ACC112 (cell line): Measurements from ENCODE around the gene AXIN2.

Experiments
- H2AFZ ChIP-seq: fragments of 200-600 bp; sonication (generic); one replicate; pipeline ENCODE4 v1.6.0; 2017; ENCODE audit warnings: antibody characterized with exemption, low read length; ENCODE audit not compliant: unreplicated experiment
- H3K27ac ChIP-seq: fragments of 200-600 bp; sonication (generic); 2 replicates; pipeline ENCODE4 v1.5.1; 2014; ENCODE audit warnings: low read depth, mild to moderate bottlenecking, antibody characterized with exemption, low read length, moderate library complexity
- H3K27me3 ChIP-seq: fragments of 200-600 bp; sonication (generic); 2 replicates; pipeline ENCODE4 v1.6.1; 2014; ENCODE audit warnings: mild to moderate bottlenecking, antibody characterized with exemption, low read length, moderate library complexity, mixed read lengths; ENCODE audit not compliant: insufficient read depth
- H3K36me3 ChIP-seq: fragments of 200-600 bp; sonication (generic); 2 replicates; pipeline ENCODE4 v1.6.1; 2016; ENCODE audit warnings: mild to moderate bottlenecking, antibody characterized with exemption, low read length, moderate library complexity, mixed read lengths; ENCODE audit not compliant: insufficient read depth
- H3K4me1 ChIP-seq: fragments of 200-600 bp; sonication (generic); one replicate; pipeline ENCODE4 v1.6.1; 2016; ENCODE audit warnings: low read length, mixed read lengths; ENCODE audit not compliant: insufficient read depth, unreplicated experiment, control insufficient read depth
- H3K4me3 ChIP-seq: fragments of 200-600 bp; sonication (generic); 2 replicates; pipeline ENCODE4 v1.5.1; 2014; ENCODE audit warnings: mild to moderate bottlenecking, low read depth, low read length
- H3K79me2 ChIP-seq: fragments of 200-600 bp; sonication (generic); one replicate; pipeline ENCODE4 v1.6.0; 2016; ENCODE audit warnings: low read length; ENCODE audit not compliant: control insufficient read depth, unreplicated experiment, insufficient read depth

AXIN2 gene

GRCh38 chr17:65593855-65594845 lies 32.7 kb upstream of the AXIN2 start:
- Histone ChIP-seq H3K27ac (no peak overlapping the region), H2AFZ (peak overlapping the region; percentile 79), H3K36me3 (no peaks in the 10 kb centered on the region), H3K27me3 (no peaks in the 10 kb centered on the region), H3K79me2 (no peaks in the 10 kb centered on the region), H3K4me1 (no peaks in the 10 kb centered on the region), H3K4me3 (peak overlapping the region; percentile 67)

- Histone ChIP-seq H3K4me1 (no peaks in the 10 kb centered on the region), H3K27ac (no peak overlapping the region), H3K36me3 (no peaks in the 10 kb centered on the region), H2AFZ (peak overlapping the region; percentile 79), H3K79me2 (no peaks in the 10 kb centered on the region), H3K4me3 (peak overlapping the region; percentile 67; the same call in 1 of the 2 replicates), H3K27me3 (no peaks in the 10 kb centered on the region)
These were observed 31.8 kb upstream of the AXIN2 start for GRCh38 chr17:65593092-65593854.

GRCh38 chr17:65592125-65592965 lies 30.9 kb upstream of the AXIN2 start:
- no peak overlapping the region for H3K27ac ChIP-seq
- no peak overlapping the region for H3K4me3 ChIP-seq
- no peaks in the 10 kb centered on the region for H3K36me3 ChIP-seq
- no peaks in the 10 kb centered on the region for H3K27me3 ChIP-seq
- H2AFZ ChIP-seq, result no peak overlapping the region
- H3K79me2 ChIP-seq, result no peaks in the 10 kb centered on the region
- no peaks in the 10 kb centered on the region for H3K4me1 ChIP-seq

DNA sequence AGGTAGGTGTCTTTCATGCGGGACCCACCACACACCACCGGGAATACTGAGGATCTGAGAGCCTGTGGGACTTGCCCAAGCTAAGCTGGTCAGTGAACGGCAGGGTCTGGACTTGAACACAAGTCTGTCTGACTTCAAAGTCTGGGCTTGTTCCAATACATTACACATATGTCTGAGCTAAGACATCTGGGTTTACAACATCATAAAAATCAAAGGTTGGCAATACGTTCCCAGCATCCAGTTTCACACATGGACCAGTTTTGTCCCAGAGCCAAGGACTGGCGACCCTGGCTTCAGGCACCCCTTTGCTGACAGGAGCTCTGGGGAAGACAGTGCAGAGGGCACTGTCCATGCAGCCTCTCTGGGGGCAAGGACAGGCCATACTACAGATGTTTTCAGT lies 27.9 kb upstream of the AXIN2 start:
- no peaks in the 10 kb centered on the region for H3K79me2 ChIP-seq
- no peak overlapping the region for H3K4me3 ChIP-seq
- no peaks in the 10 kb centered on the region for H3K36me3 ChIP-seq
- no peak overlapping the region for H3K27ac ChIP-seq
- no peaks in the 10 kb centered on the region for H3K27me3 ChIP-seq
- no peaks in the 10 kb centered on the region for H3K4me1 ChIP-seq
- H2AFZ ChIP-seq, result no peak overlapping the region

- H3K27me3 ChIP-seq, result no peaks in the 10 kb centered on the region
- H3K4me1 ChIP-seq, result no peaks in the 10 kb centered on the region
- no peak overlapping the region for H2AFZ ChIP-seq
- H3K79me2 ChIP-seq, result no peaks in the 10 kb centered on the region
- H3K4me3 ChIP-seq, result no peak overlapping the region
- no peaks in the 10 kb centered on the region for H3K36me3 ChIP-seq
- H3K27ac ChIP-seq, result no peak overlapping the region
These were observed 26.8 kb upstream of the AXIN2 start for GRCh38 chr17:65588181-65588808.

DNA sequence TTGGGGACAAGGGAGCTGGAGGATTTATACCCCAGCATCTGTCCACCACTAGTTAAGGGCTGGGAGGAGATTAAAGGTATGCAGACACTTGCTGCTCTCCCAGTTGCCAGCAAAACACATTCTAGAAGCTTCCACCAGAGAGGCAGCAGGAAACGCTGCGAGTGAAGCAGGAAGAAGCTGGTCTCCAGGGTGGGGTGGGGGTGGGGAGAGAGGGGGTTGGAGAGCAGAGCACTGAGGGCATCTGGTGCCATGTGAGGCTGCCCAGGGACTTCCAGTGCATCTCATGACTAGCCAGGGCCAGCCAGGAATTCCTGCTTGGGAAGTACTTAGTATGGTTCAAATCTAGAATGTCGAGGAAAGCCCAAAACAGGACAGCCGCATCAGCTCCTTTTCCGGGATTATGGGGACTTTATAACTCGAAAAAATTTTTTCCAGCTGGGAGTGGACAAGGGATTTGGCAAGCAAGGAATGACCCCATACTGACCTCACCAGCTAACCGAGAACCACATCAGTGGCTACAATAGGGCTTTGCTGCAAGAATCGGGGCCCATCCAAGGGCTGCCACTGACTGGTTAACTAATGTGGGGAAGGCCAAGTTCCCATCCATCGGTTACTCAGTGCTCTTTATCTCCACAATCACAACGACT lies 26.2 kb upstream of the AXIN2 start:
- Histone ChIP-seq H3K4me1 (no peaks in the 10 kb centered on the region), H3K27ac (no peak overlapping the region), H3K36me3 (no peaks in the 10 kb centered on the region), H2AFZ (no peak overlapping the region), H3K27me3 (no peaks in the 10 kb centered on the region), H3K4me3 (no peak overlapping the region), H3K79me2 (no peaks in the 10 kb centered on the region)

DNA sequence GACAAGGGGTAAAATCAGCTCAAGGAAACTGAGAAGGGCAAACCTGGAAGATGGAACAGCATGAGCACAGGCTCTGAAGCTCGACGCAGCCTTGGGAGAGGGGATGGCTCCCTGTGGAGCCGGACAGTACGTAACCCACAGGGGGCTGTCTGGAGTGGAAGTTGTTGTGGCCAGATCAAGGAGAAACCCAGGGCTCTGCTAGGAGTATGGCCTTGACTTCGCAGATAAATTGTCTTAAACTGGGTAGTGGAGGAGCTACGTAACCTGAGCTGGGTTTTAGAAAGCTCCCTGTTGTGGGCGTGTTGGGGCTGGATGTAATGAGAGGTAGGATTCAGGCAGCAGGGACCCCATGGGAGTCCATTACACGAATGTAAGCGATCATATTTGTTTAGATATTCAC lies 25.5 kb upstream of the AXIN2 start:
- Histone ChIP-seq H3K27me3 (no peaks in the 10 kb centered on the region), H2AFZ (no peak overlapping the region), H3K27ac (no peak overlapping the region), H3K4me1 (no peaks in the 10 kb centered on the region), H3K4me3 (no peak overlapping the region), H3K36me3 (no peaks in the 10 kb centered on the region), H3K79me2 (no peaks in the 10 kb centered on the region)

GRCh38 chr17:65584604-65585521 lies 23.4 kb upstream of the AXIN2 start:
- Histone ChIP-seq H3K36me3 (no peaks in the 10 kb centered on the region), H2AFZ (no peak overlapping the region), H3K79me2 (no peaks in the 10 kb centered on the region), H3K4me1 (no peaks in the 10 kb centered on the region), H3K4me3 (no peak overlapping the region), H3K27ac (no peak overlapping the region), H3K27me3 (no peaks in the 10 kb centered on the region)

DNA sequence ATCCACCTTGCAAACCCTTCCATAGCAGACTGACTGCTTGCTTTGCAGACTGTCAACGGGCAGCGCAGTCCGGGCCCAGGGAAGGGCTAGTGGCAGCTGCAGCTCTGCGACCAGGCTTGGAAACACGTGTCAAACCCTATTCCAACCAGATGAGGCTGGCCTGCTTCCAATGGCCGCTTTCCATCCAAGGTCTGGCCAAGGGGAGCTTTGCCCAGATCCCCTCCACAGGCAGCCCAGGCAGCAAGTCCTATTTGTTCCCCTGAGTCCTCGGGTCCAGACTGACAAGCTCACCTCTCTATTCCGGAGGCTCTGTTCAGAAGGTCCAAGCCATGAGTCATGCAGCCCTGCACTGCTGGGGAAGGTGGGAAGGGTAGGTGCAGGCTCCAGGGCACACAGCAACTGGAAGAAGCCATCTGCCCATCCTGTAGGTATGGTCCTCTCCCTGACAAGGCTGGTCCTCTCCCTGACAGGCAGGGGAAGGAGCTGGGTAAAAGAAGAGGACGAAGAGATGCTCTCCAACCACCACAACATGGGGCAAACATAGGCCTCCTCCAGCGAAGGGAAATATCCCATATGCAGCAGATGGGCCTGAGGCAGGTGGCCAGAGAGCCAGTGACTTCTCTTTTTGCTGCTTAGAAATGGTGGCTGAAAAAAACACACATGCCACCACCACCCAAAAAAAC lies 22.6 kb upstream of the AXIN2 start:
- H3K4me1 ChIP-seq, result no peaks in the 10 kb centered on the region
- H3K36me3 ChIP-seq, result no peaks in the 10 kb centered on the region
- H3K4me3 ChIP-seq, result no peak overlapping the region
- no peaks in the 10 kb centered on the region for H3K79me2 ChIP-seq
- no peak overlapping the region for H3K27ac ChIP-seq
- H3K27me3 ChIP-seq, result no peaks in the 10 kb centered on the region
- H2AFZ ChIP-seq, result no peak overlapping the region
